ENCODE results near the gene ATPAF2. TPM values are rescaled to one million over a fixed set of nuclear protein-coding genes. Genes with fewer than 3 reads are reported as not detected.

The ATPAF2 gene
- total RNA-seq, 1 donor from 2014 or later = 16.6 TPM

GRCh38 chr17:18039535-18040260 is 730 bp upstream of the ATPAF2 start:
- no peak for DNase-seq (ENCODE audit: low spot score)

- peak; percentile 19 for DNase-seq (ENCODE audit: low spot score)
Measured at GRCh38 chr17:18038149-18038850, 668 bp downstream of the ATPAF2 start.

GRCh38 chr17:18037486-18037885 is 1.5 kb downstream of the ATPAF2 start:
- DNase-seq (ENCODE audit: low spot score) = no peak

GRCh38 chr17:18035704-18036103 is 3.3 kb downstream of the ATPAF2 start:
- no peak for DNase-seq (ENCODE audit: low spot score)

- peak; percentile 91 for DNase-seq (ENCODE audit: low spot score)
Measured at GRCh38 chr17:18033442-18034099, 5.4 kb downstream of the ATPAF2 start.

- DNase-seq (ENCODE audit: low spot score) = no peak
Measured at GRCh38 chr17:18031955-18032354, 7.0 kb downstream of the ATPAF2 start.

GRCh38 chr17:18028952-18029540 is 9.9 kb downstream of the ATPAF2 start:
- DNase-seq (ENCODE audit: low spot score) = no peak

- DNase-seq (ENCODE audit: low spot score) = no peak
Measured at GRCh38 chr17:18028114-18028951, 10.6 kb downstream of the ATPAF2 start.

- no peak for DNase-seq (ENCODE audit: low spot score)
Measured at GRCh38 chr17:18027280-18027679, 11.7 kb downstream of the ATPAF2 start.

- no peak for DNase-seq (ENCODE audit: low spot score)
Measured at GRCh38 chr17:18025945-18026776, 12.8 kb downstream of the ATPAF2 start.

- DNase-seq (ENCODE audit: low spot score) = no peak
Measured at GRCh38 chr17:18025241-18025944, 13.6 kb downstream of the ATPAF2 start.

- no peak for DNase-seq (ENCODE audit: low spot score)
Measured at GRCh38 chr17:18021372-18021771, 17.6 kb downstream of the ATPAF2 start.

GRCh38 chr17:18020971-18021370 is 18.0 kb downstream of the ATPAF2 start:
- no peak for DNase-seq (ENCODE audit: low spot score)

GRCh38 chr17:18019838-18020154 is 19.2 kb downstream of the ATPAF2 start:
- no peak for DNase-seq (ENCODE audit: low spot score)

GRCh38 chr17:18018411-18018921 is 20.5 kb downstream of the ATPAF2 start:
- no peak for DNase-seq (ENCODE audit: low spot score)

- no peak for DNase-seq (ENCODE audit: low spot score)
Measured at GRCh38 chr17:18017958-18018357, 21.0 kb downstream of the ATPAF2 start.

GRCh38 chr17:18016426-18016825 is 22.5 kb downstream of the ATPAF2 start:
- no peak for DNase-seq (ENCODE audit: low spot score)

GRCh38 chr17:18015593-18015992 is 23.4 kb downstream of the ATPAF2 start:
- no peak for DNase-seq (ENCODE audit: low spot score)

- no peak for DNase-seq (ENCODE audit: low spot score)
Measured at GRCh38 chr17:18014006-18014405, 25.0 kb downstream of the ATPAF2 start.

- no peak for DNase-seq (ENCODE audit: low spot score)
Measured at GRCh38 chr17:18011286-18011685, 27.7 kb downstream of the ATPAF2 start.
